ENCODE data around the gene CXCL1. TPM values are rescaled to one million over a fixed set of nuclear protein-coding genes. Genes with fewer than 3 reads are reported as not detected.

The CXCL1 gene
- total RNA-seq, 1 donor from 2014 or later = 0.52 TPM

DNA sequence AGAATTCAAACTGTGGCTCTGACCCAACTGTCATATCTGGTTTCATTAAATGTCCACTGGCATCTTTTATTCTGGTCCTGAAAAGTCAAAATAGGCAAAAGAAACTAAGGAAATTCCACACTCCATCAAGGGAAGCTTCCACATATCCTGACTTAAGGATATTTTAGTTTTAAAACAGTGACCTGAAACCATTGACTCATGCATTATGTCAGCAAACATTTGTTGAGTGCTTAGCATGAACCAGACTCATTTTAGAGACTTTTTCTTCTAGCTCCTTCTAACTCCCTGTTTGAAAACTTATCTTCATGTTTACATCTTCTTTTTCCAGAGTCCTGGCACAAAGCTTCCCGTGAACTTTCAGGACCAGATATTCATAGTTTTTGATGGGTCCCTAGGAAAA lies 6.9 kb upstream of the CXCL1 start:
- Histone ChIP-seq H3K9ac (ENCODE audit: low read depth in 1 of 3, low read length in 3 of 3) (no peak overlapping the region), H3K9me3 (ENCODE audit: control insufficient read depth in 3 of 3, low read length in 3 of 3) (no peaks in the 10 kb centered on the region), H3K4me1 (ENCODE audit: control insufficient read depth in 3 of 3, insufficient read depth in 3 of 3, low read length in 3 of 3) (no peaks in the 10 kb centered on the region), H3K4me3 (ENCODE audit: low read length in 3 of 3) (no peak overlapping the region), H3K27ac (ENCODE audit: low read depth, low read length) (no peak overlapping the region), H3K36me3 (ENCODE audit: control insufficient read depth in 3 of 3, insufficient read depth in 3 of 3, low read length in 3 of 3) (no peaks in the 10 kb centered on the region), H3K27me3 (ENCODE audit: control insufficient read depth in 3 of 3, insufficient read depth in 3 of 3, low read length in 3 of 3) (no peaks in the 10 kb centered on the region)

DNA sequence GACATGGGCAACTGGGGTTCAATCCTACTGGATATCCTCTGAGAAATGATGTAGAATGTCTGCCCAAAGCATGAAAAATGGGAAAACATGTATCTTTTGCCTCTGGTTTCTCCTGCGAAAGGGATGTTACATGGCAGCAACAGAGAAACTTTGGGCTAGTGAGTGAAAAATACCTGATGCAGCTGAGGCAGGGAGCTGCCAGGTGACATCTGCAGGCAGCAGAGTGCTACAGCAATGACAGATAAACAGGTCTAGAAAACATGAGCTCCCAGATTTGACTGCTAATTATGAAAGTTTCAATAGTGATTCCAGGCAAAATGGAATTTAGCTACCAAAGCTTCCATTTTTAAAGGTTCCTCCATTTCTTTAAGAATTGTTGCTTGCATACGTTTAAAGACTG lies 4.8 kb upstream of the CXCL1 start:
- Histone ChIP-seq H3K9ac (ENCODE audit: low read depth in 1 of 3, low read length in 3 of 3) (no peak overlapping the region), H3K27me3 (ENCODE audit: control insufficient read depth in 3 of 3, insufficient read depth in 3 of 3, low read length in 3 of 3) (peaks cover 2 to 10% (median 3%) of the 10 kb centered on the region in 3 donors), H3K4me3 (ENCODE audit: low read length in 3 of 3) (no peak overlapping the region), H3K4me1 (ENCODE audit: control insufficient read depth in 3 of 3, insufficient read depth in 3 of 3, low read length in 3 of 3) (peaks cover 0 to 4% (median 0%) of the 10 kb centered on the region in 3 donors), H3K36me3 (ENCODE audit: control insufficient read depth in 3 of 3, insufficient read depth in 3 of 3, low read length in 3 of 3) (no peaks in the 10 kb centered on the region), H3K27ac (ENCODE audit: low read depth, low read length) (no peak overlapping the region), H3K9me3 (ENCODE audit: control insufficient read depth in 3 of 3, low read length in 3 of 3) (no peaks in the 10 kb centered on the region)

DNA sequence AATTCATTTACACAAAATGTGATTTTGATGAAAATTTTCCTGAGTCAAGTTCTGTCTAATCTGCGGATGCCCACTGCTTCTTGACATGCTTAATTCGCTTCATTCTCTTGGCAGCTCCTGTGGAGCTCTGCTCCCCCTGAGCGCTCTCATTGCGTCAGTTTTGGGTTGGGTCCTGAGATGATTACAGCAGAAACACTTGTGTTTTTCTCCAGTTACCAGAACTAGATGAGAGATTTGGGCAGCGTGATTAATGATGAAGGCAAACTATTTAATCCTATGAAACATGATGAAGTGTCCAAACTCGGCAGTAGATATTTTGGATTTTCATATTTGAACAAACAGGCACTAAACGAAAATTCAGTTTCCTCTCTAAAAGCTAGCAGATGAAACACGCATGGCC lies 4.2 kb upstream of the CXCL1 start:
- H3K27me3 ChIP-seq (ENCODE audit: control insufficient read depth in 3 of 3, insufficient read depth in 3 of 3, low read length in 3 of 3) = peaks cover 2 to 16% (median 5%) of the 10 kb centered on the region in 3 donors
- no peak overlapping the region for H3K27ac ChIP-seq (ENCODE audit: low read depth, low read length)
- H3K4me1 ChIP-seq (ENCODE audit: control insufficient read depth in 3 of 3, insufficient read depth in 3 of 3, low read length in 3 of 3) = peaks cover 0 to 9% (median 0%) of the 10 kb centered on the region in 3 donors
- H3K9ac ChIP-seq (ENCODE audit: low read depth in 1 of 3, low read length in 3 of 3) = no peak overlapping the region
- no peaks in the 10 kb centered on the region for H3K36me3 ChIP-seq (ENCODE audit: control insufficient read depth in 3 of 3, insufficient read depth in 3 of 3, low read length in 3 of 3)
- H3K4me3 ChIP-seq (ENCODE audit: low read length in 3 of 3) = no peak overlapping the region
- no peaks in the 10 kb centered on the region for H3K9me3 ChIP-seq (ENCODE audit: control insufficient read depth in 3 of 3, low read length in 3 of 3)

DNA sequence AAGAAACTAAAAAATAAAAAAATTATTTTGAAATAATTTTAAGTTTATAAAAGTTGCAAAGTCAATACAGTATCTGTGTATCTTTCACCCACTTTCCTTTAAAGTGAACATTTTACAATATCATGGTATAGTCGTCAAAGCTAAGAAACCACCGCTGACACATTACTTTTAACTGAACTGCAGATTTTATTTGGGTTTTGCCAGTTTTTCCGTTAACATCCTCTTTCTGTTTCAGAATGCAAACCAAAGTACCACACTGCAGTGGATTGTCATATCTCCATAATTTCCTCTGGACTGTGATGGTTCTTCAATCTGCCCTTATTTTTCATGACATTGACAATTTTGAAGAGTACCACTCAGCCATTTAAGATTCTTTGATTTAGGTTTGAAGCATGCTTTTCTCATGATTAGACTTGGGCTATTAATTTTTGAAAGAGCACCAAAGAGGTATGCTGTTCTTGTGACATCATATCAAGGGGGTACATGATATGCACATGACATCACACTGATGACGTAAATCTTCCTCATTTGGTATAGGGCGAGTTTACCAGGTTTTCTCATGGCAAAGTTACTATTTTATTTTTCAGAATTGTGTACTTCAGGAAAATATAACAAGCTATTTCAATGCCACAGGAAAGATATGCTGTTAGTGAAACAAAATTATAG lies 3.6 kb upstream of the CXCL1 start:
- no peaks in the 10 kb centered on the region for H3K9me3 ChIP-seq (ENCODE audit: control insufficient read depth in 3 of 3, low read length in 3 of 3)
- no peak overlapping the region for H3K4me3 ChIP-seq (ENCODE audit: low read length in 3 of 3)
- peaks cover 2 to 21% (median 9%) of the 10 kb centered on the region in 3 donors for H3K27me3 ChIP-seq (ENCODE audit: control insufficient read depth in 3 of 3, insufficient read depth in 3 of 3, low read length in 3 of 3)
- no peaks in the 10 kb centered on the region for H3K36me3 ChIP-seq (ENCODE audit: control insufficient read depth in 3 of 3, insufficient read depth in 3 of 3, low read length in 3 of 3)
- H3K9ac ChIP-seq (ENCODE audit: low read depth in 1 of 3, low read length in 3 of 3) = no peak overlapping the region
- no peak overlapping the region for H3K27ac ChIP-seq (ENCODE audit: low read depth, low read length)
- peaks cover 0 to 9% (median 0%) of the 10 kb centered on the region in 3 donors for H3K4me1 ChIP-seq (ENCODE audit: control insufficient read depth in 3 of 3, insufficient read depth in 3 of 3, low read length in 3 of 3)

DNA sequence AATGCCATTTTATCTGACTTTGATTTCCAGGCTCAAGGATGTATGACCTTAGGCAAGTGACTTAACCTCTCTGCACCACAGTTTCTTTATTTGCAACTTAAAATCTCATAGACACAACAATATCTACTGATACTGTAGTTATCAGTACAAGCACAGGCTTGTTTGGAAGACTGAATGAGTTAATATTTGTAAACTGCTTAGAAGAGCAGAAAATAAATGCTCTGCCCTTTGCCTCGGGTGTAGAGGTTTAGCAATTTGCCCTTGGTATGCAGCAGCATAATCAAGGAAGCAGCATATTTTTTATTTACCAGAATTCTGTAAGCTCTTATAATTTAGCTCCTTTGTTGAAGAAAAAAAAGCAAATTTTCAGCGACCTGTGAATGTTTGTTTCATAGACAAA lies 2.9 kb upstream of the CXCL1 start:
- H3K27ac ChIP-seq (ENCODE audit: low read depth, low read length) = no peak overlapping the region
- H3K4me1 ChIP-seq (ENCODE audit: control insufficient read depth in 3 of 3, insufficient read depth in 3 of 3, low read length in 3 of 3) = peaks cover 0 to 9% (median 0%) of the 10 kb centered on the region in 3 donors
- no peak overlapping the region for H3K4me3 ChIP-seq (ENCODE audit: low read length in 3 of 3)
- H3K36me3 ChIP-seq (ENCODE audit: control insufficient read depth in 3 of 3, insufficient read depth in 3 of 3, low read length in 3 of 3) = no peaks in the 10 kb centered on the region
- H3K27me3 ChIP-seq (ENCODE audit: control insufficient read depth in 3 of 3, insufficient read depth in 3 of 3, low read length in 3 of 3) = peaks cover 2 to 21% (median 9%) of the 10 kb centered on the region in 3 donors
- no peaks in the 10 kb centered on the region for H3K9me3 ChIP-seq (ENCODE audit: control insufficient read depth in 3 of 3, low read length in 3 of 3)
- H3K9ac ChIP-seq (ENCODE audit: low read depth in 1 of 3, low read length in 3 of 3) = no peak overlapping the region

DNA sequence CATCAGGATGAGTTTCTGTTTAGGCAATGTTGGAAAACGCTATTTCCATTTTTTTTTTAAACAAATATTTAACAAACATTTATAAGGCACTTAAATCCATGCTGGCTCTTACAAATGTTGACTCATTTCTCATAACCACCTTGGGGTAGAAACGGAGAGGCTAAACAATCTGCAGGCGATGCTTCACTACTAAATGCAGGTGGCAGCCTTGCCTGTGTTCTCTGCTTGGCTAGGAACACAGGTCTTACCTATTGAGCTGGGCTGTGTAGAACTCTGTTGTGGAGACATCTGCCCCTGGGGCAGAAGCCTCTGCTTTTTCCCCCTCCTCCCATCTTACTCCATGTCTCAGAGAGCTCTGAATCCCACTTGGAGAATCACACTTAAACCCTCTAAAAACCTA lies 1.4 kb upstream of the CXCL1 start:
- Histone ChIP-seq H3K36me3 (ENCODE audit: control insufficient read depth in 3 of 3, insufficient read depth in 3 of 3, low read length in 3 of 3) (no peaks in the 10 kb centered on the region), H3K4me1 (ENCODE audit: control insufficient read depth in 3 of 3, insufficient read depth in 3 of 3, low read length in 3 of 3) (peaks cover 0 to 9% (median 0%) of the 10 kb centered on the region in 3 donors), H3K9ac (ENCODE audit: low read depth in 1 of 3, low read length in 3 of 3) (no peak overlapping the region), H3K4me3 (ENCODE audit: low read length in 3 of 3) (no peak overlapping the region), H3K9me3 (ENCODE audit: control insufficient read depth in 3 of 3, low read length in 3 of 3) (no peaks in the 10 kb centered on the region), H3K27ac (ENCODE audit: low read depth, low read length) (no peak overlapping the region), H3K27me3 (ENCODE audit: control insufficient read depth in 3 of 3, insufficient read depth in 3 of 3, low read length in 3 of 3) (peaks cover 2 to 21% (median 9%) of the 10 kb centered on the region in 3 donors)

DNA sequence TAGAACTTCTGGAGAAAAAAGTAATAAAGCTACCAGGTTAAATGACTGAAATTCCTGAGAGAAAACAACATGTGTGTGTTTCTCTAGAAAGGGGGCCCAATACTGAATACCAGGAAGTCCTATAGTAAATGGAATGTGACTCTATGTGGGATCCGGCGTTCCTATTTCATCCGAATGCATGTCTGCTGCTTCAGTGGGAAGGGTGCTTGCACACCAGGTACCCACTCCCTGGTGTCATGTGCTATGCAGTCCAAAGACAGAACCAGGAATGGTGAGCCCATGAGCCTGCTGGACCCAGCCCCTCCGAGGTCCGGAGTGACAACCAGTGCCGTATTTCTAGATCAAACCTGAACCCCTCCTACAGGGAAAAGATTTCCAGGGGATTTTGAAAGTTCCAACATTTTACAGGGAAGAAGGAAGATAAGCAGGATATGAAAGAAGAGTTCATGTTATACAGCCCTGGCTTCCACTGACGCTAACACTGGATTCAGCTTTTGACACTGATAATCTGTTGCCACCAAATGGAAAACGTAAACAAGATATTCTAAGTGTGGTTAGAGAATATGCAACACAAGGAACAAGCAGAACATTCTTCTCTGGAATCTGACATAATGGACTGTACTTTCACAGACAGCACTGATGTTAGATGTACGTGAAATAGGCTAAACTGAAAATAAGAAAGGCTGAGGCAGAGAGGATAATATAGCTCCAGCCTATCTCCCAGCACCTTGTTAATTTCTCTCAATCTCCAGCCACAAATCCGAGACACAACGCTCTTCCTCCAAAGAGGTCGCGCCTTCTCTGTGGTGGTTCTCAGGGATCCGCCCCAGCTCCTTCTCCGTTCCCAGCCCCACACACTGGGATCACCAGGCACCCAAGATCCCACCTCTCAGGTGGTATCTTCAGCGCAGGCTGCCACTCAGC lies 725 bp upstream of the CXCL1 start:
- Histone ChIP-seq H3K36me3 (ENCODE audit: control insufficient read depth in 3 of 3, insufficient read depth in 3 of 3, low read length in 3 of 3) (no peaks in the 10 kb centered on the region), H3K4me3 (ENCODE audit: low read length in 3 of 3) (peak overlapping the region; percentile 49 to 68 (median 59)), H3K9me3 (ENCODE audit: control insufficient read depth in 3 of 3, low read length in 3 of 3) (no peaks in the 10 kb centered on the region), H3K27me3 (ENCODE audit: control insufficient read depth in 3 of 3, insufficient read depth in 3 of 3, low read length in 3 of 3) (peaks cover 2 to 21% (median 9%) of the 10 kb centered on the region in 3 donors), H3K4me1 (ENCODE audit: control insufficient read depth in 3 of 3, insufficient read depth in 3 of 3, low read length in 3 of 3) (peaks cover 0 to 9% (median 0%) of the 10 kb centered on the region in 3 donors), H3K27ac (ENCODE audit: low read depth, low read length) (no peak overlapping the region), H3K9ac (ENCODE audit: low read depth in 1 of 3, low read length in 3 of 3) (no peak overlapping the region)

DNA sequence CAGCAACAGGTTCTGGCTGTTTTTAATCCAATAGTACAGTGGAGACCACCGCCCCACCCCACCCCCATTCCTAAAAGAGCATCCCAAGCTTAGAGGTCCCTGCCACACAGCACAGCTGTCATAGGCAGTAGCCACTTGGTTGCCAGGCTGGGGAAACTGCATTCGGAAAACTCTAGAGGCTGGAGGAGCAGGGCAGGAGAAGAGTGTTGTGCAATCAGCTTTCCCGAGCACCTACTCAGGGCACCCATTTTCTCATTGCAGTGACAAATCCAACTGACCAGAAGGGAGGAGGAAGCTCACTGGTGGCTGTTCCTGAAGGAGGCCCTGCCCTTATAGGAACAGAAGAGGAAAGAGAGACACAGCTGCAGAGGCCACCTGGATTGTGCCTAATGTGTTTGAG lies 1.1 kb downstream of the CXCL1 start:
- Histone ChIP-seq H3K27ac (ENCODE audit: low read depth, low read length) (no peak overlapping the region), H3K27me3 (ENCODE audit: control insufficient read depth in 3 of 3, insufficient read depth in 3 of 3, low read length in 3 of 3) (peaks cover 2 to 21% (median 9%) of the 10 kb centered on the region in 3 donors)

DNA sequence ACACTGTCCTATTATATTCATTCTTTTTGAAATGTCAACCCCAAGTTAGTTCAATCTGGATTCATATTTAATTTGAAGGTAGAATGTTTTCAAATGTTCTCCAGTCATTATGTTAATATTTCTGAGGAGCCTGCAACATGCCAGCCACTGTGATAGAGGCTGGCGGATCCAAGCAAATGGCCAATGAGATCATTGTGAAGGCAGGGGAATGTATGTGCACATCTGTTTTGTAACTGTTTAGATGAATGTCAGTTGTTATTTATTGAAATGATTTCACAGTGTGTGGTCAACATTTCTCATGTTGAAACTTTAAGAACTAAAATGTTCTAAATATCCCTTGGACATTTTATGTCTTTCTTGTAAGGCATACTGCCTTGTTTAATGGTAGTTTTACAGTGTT lies 1.6 kb downstream of the CXCL1 start:
- H3K27ac ChIP-seq (ENCODE audit: low read depth, low read length) = no peak overlapping the region

More for the DNA sequence above, 1.1 kb downstream of the CXCL1 start:
- peaks cover 0 to 9% (median 0%) of the 10 kb centered on the region in 3 donors for H3K4me1 ChIP-seq (ENCODE audit: control insufficient read depth in 3 of 3, insufficient read depth in 3 of 3, low read length in 3 of 3)
- H3K36me3 ChIP-seq (ENCODE audit: control insufficient read depth in 3 of 3, insufficient read depth in 3 of 3, low read length in 3 of 3) = no peaks in the 10 kb centered on the region
- no peaks in the 10 kb centered on the region for H3K9me3 ChIP-seq (ENCODE audit: control insufficient read depth in 3 of 3, low read length in 3 of 3)
- peak overlapping the region in 1 of 3 donors; percentile 24 for H3K4me3 ChIP-seq (ENCODE audit: low read length in 3 of 3)
- no peak overlapping the region for H3K9ac ChIP-seq (ENCODE audit: low read depth in 1 of 3, low read length in 3 of 3)

More for the DNA sequence above, 1.6 kb downstream of the CXCL1 start:
- no peak overlapping the region for H3K4me3 ChIP-seq (ENCODE audit: low read length in 3 of 3)
- peaks cover 0 to 9% (median 0%) of the 10 kb centered on the region in 3 donors for H3K4me1 ChIP-seq (ENCODE audit: control insufficient read depth in 3 of 3, insufficient read depth in 3 of 3, low read length in 3 of 3)
- H3K27me3 ChIP-seq (ENCODE audit: control insufficient read depth in 3 of 3, insufficient read depth in 3 of 3, low read length in 3 of 3) = peaks cover 2 to 21% (median 9%) of the 10 kb centered on the region in 3 donors
- no peak overlapping the region for H3K9ac ChIP-seq (ENCODE audit: low read depth in 1 of 3, low read length in 3 of 3)
- H3K9me3 ChIP-seq (ENCODE audit: control insufficient read depth in 3 of 3, low read length in 3 of 3) = no peaks in the 10 kb centered on the region
- H3K36me3 ChIP-seq (ENCODE audit: control insufficient read depth in 3 of 3, insufficient read depth in 3 of 3, low read length in 3 of 3) = no peaks in the 10 kb centered on the region

Measured in skeletal muscle tissue (tissue), 4 donors.